Mesenchymal stem cell (in vitro differentiated cells and primary cell): ENCODE measurements around the gene SCO2.

ENCODE experiments used
- DNase-seq: peaks from one replicate; pipeline ENCODE4 v3.0.0-alpha.2; 2013
- H2AFZ ChIP-seq: one replicate; pipeline ENCODE4 v1.6.1; 2013; ENCODE audit warnings: low read depth, mild to moderate bottlenecking, control low read depth, inconsistent platforms, low read length, moderate library complexity
- H2AK5ac ChIP-seq: 2 replicates; pipeline ENCODE4 v1.6.1; 2013; ENCODE audit warnings: low read length, moderate library complexity, mild to moderate bottlenecking, inconsistent platforms; ENCODE audit not compliant: severe bottlenecking
- H2BK120ac ChIP-seq: one replicate; pipeline ENCODE4 v1.6.1; 2013; ENCODE audit warnings: low read depth, mild to moderate bottlenecking, inconsistent platforms, low read length, moderate library complexity
- H2BK12ac ChIP-seq, 2 experiments: one replicate each; pipeline ENCODE4 v1.6.1; 2013; ENCODE audit warnings: inconsistent platforms in 2 of 2, low read length in 2 of 2, mild to moderate bottlenecking in 2 of 2, moderate library complexity in 2 of 2, control low read depth in 1 of 2
- H2BK15ac ChIP-seq: one replicate; pipeline ENCODE4 v1.6.1; 2013; ENCODE audit warnings: mild to moderate bottlenecking, low read depth, inconsistent platforms; ENCODE audit not compliant: poor library complexity, severe bottlenecking
- H2BK5ac ChIP-seq: 2 replicates; pipeline ENCODE4 v1.6.1; 2013; ENCODE audit warnings: low read depth, mild to moderate bottlenecking, low read length, control low read depth, inconsistent platforms; ENCODE audit not compliant: poor library complexity, severe bottlenecking
- H3K14ac ChIP-seq, 2 experiments: one replicate each; pipeline ENCODE4 v1.6.1; 2013; ENCODE audit warnings: inconsistent platforms in 2 of 2, low read length in 2 of 2, control low read depth in 1 of 2, mild to moderate bottlenecking in 1 of 2, moderate library complexity in 1 of 2
- H3K18ac ChIP-seq, 2 experiments: one replicate each; pipeline ENCODE4 v1.6.1; 2013; ENCODE audit warnings: inconsistent platforms in 2 of 2, low read length in 2 of 2, control low read depth in 1 of 2, low read depth in 1 of 2, mild to moderate bottlenecking in 1 of 2
- H3K23ac ChIP-seq, 2 experiments: one replicate each; pipeline ENCODE4 v1.6.1; 2013; ENCODE audit warnings: inconsistent platforms in 2 of 2, low read length in 2 of 2, mild to moderate bottlenecking in 2 of 2, moderate library complexity in 2 of 2, control low read depth in 1 of 2
- H3K27ac ChIP-seq: 2 replicates; pipeline ENCODE4 v1.5.1; 2013; ENCODE audit warnings: mild to moderate bottlenecking, moderate library complexity, low read length, control low read depth, inconsistent platforms; ENCODE audit not compliant: poor library complexity, severe bottlenecking
- H3K27me3 ChIP-seq, 2 experiments: 2 replicates each; pipeline versions ENCODE4 v1.6.1 to v1.7.0; 2013; ENCODE audit warnings: low read length in 2 of 2, mild to moderate bottlenecking in 2 of 2, moderate library complexity in 2 of 2, control low read depth in 1 of 2, inconsistent platforms in 1 of 2; ENCODE audit not compliant: control insufficient read depth in 1 of 2, insufficient read depth in 1 of 2
- H3K36me3 ChIP-seq, 2 experiments: 2 replicates each; pipeline versions ENCODE4 v1.6.1 to v1.7.0; 2013; ENCODE audit warnings: low read length in 2 of 2, control low read depth in 1 of 2, inconsistent platforms in 1 of 2, low read depth in 1 of 2, mild to moderate bottlenecking in 1 of 2; ENCODE audit not compliant: insufficient read depth in 2 of 2, control insufficient read depth in 1 of 2
- H3K4ac ChIP-seq, 2 experiments: one replicate each; pipeline ENCODE4 v1.6.1; 2013; ENCODE audit warnings: inconsistent platforms in 2 of 2, low read length in 2 of 2, mild to moderate bottlenecking in 2 of 2, moderate library complexity in 2 of 2, control low read depth in 1 of 2, low read depth in 1 of 2
- H3K4me1 ChIP-seq: 2 replicates; pipeline ENCODE4 v1.6.1; 2013; ENCODE audit warnings: low read depth, low read length, control low read depth; ENCODE audit not compliant: control insufficient read depth, insufficient read depth
- H3K4me2 ChIP-seq: 2 replicates; pipeline ENCODE4 v1.6.1; 2013; ENCODE audit warnings: low read length, mild to moderate bottlenecking, inconsistent platforms; ENCODE audit not compliant: poor library complexity, severe bottlenecking
- H3K4me3 ChIP-seq, 2 experiments: 2 replicates each; pipeline versions ENCODE4 v1.5.1 to v1.7.0; 2013; ENCODE audit warnings: low read length in 2 of 2, mild to moderate bottlenecking in 2 of 2, control low read depth in 1 of 2, low read depth in 1 of 2; ENCODE audit not compliant: insufficient read depth in 1 of 2
- H3K79me1 ChIP-seq: replicated peaks from 2 replicates; pipeline ENCODE4 v1.6.1; 2013; ENCODE audit warnings: mild to moderate bottlenecking, control low read depth, low read length, inconsistent platforms; ENCODE audit not compliant: poor library complexity, severe bottlenecking
- H3K9ac ChIP-seq: 2 replicates; pipeline ENCODE4 v1.7.0; 2013; ENCODE audit warnings: mild to moderate bottlenecking, low read length, moderate library complexity
- H3K9me3 ChIP-seq: 2 replicates; pipeline ENCODE4 v1.7.0; 2013; ENCODE audit warnings: mild to moderate bottlenecking, low read length; ENCODE audit not compliant: control insufficient read depth
- H4K8ac ChIP-seq: one replicate; pipeline ENCODE4 v1.6.1; 2013; ENCODE audit warnings: inconsistent platforms, mild to moderate bottlenecking, low read length, moderate library complexity
- H4K91ac ChIP-seq: one replicate; pipeline ENCODE4 v1.6.1; 2013; ENCODE audit warnings: mild to moderate bottlenecking, low read length, inconsistent platforms
- WGBS: methylation state at CpG from one replicate; pipeline ENCODE4 v1.1.7; 2013; ENCODE audit warnings: mixed read lengths; 5-methylcytosine and 5-hydroxymethylcytosine counted together

SCO2 gene

GRCh38 chr22:50505276-50505775 lies 20.1 kb downstream of the SCO2 start:
- H4K8ac ChIP-seq = no peak overlapping the region
- H2AFZ ChIP-seq = no peak overlapping the region
- no peak overlapping the region for H2BK12ac ChIP-seq
- H3K4me1 ChIP-seq = peaks cover 14% of the 10 kb centered on the region
- H4K91ac ChIP-seq = no peak overlapping the region
- H3K79me1 ChIP-seq = peaks cover 26% of the 10 kb centered on the region
- H3K9me3 ChIP-seq = no peaks in the 10 kb centered on the region
- no peak overlapping the region for H3K4me2 ChIP-seq
- no peak overlapping the region for H2AK5ac ChIP-seq
- 98% methylated on average over 14 of the region's 14 CpGs for WGBS
- no peak overlapping the region for H3K4me3 ChIP-seq
- H3K14ac ChIP-seq = no peak overlapping the region
- no peak overlapping the region for H2BK15ac ChIP-seq
- H3K9ac ChIP-seq = no peak overlapping the region
- no peak overlapping the region for H3K18ac ChIP-seq
- H3K36me3 ChIP-seq = peaks cover 29 to 50% of the 10 kb centered on the region in 2 experiments
- no peak overlapping the region for H2BK5ac ChIP-seq
- no peaks in the 10 kb centered on the region for H3K27me3 ChIP-seq
- no peak overlapping the region for H3K23ac ChIP-seq
- H3K4ac ChIP-seq = no peak overlapping the region
- no peak overlapping the region for H3K27ac ChIP-seq
- no peak overlapping the region for H2BK120ac ChIP-seq
- DNase-seq = no peak

- no peak overlapping the region for H2BK5ac ChIP-seq
- H3K79me1 ChIP-seq = peaks cover 26% of the 10 kb centered on the region
- H3K27ac ChIP-seq = no peak overlapping the region
- no peak overlapping the region for H2BK120ac ChIP-seq
- H3K4ac ChIP-seq = no peak overlapping the region
- H3K18ac ChIP-seq = no peak overlapping the region
- no peak overlapping the region for H2AFZ ChIP-seq
- no peak for DNase-seq
- H3K36me3 ChIP-seq = peaks cover 29 to 51% of the 10 kb centered on the region in 2 experiments
- no peak overlapping the region for H3K4me3 ChIP-seq
- peaks cover 14% of the 10 kb centered on the region for H3K4me1 ChIP-seq
- H2AK5ac ChIP-seq = no peak overlapping the region
- no peak overlapping the region for H3K9ac ChIP-seq
- H4K91ac ChIP-seq = no peak overlapping the region
- no peaks in the 10 kb centered on the region for H3K27me3 ChIP-seq
- H3K9me3 ChIP-seq = no peaks in the 10 kb centered on the region
- H3K4me2 ChIP-seq = no peak overlapping the region
- H3K23ac ChIP-seq = no peak overlapping the region
- H2BK12ac ChIP-seq = no peak overlapping the region
- whole genome bisulfite sequencing = 95% methylated on average over 38 of the region's 44 CpGs
- no peak overlapping the region for H4K8ac ChIP-seq
- H2BK15ac ChIP-seq = no peak overlapping the region
- no peak overlapping the region for H3K14ac ChIP-seq
Observed at GRCh38 chr22:50504369-50505211, 20.8 kb downstream of the SCO2 start.

GRCh38 chr22:50503475-50504145 lies 21.8 kb downstream of the SCO2 start:
- Histone ChIP-seq H3K9me3 (no peaks in the 10 kb centered on the region), H3K79me1 (peaks cover 26% of the 10 kb centered on the region), H2BK5ac (no peak overlapping the region), H3K9ac (no peak overlapping the region), H3K4me2 (no peak overlapping the region), H2BK120ac (no peak overlapping the region), H3K18ac (no peak overlapping the region), H3K36me3 (peaks cover 29 to 51% of the 10 kb centered on the region in 2 experiments), H4K8ac (no peak overlapping the region), H4K91ac (no peak overlapping the region), H2BK12ac (no peak overlapping the region), H3K27me3 (no peaks in the 10 kb centered on the region), H3K14ac (no peak overlapping the region), H3K23ac (no peak overlapping the region), H3K27ac (no peak overlapping the region), H3K4me1 (peaks cover 14% of the 10 kb centered on the region), H3K4me3 (no peak overlapping the region), H3K4ac (no peak overlapping the region), H2BK15ac (no peak overlapping the region), H2AFZ (no peak overlapping the region), H2AK5ac (no peak overlapping the region)
- DNase-seq = no peak
- 94% methylated on average over 15 of the region's 26 CpGs for WGBS
